ENCODE measurements around the gene POMZP3.
"Not testable (repeated sequence)": the region's sequence is repeated elsewhere in the genome, so short reads cannot be mapped to it uniquely, and the experiment has no call there.

Gene POMZP3

GRCh38 chr7:76626989-76627642, at the start of gene POMZP3:
TSS of gene POMZP3 (minus strand) at chr7:76627279. CDS start at chr7:76626064, 1,215 bp downstream.
- in situ Hi-C loops (cut with MboI; ENCODE audit: low sequenced_read_pairs, unreplicated experiment), result not testable (repeated sequence)

GRCh38 chr7:76675783-76676182, 48.7 kb upstream of the POMZP3 start:
- DNase-seq (ENCODE audit: low spot score); in situ Hi-C loops (cut with MboI; ENCODE audit: low sequenced_read_pairs, unreplicated experiment): not testable (repeated sequence)

More at GRCh38 chr7:76626989-76627642, at the start of gene POMZP3:
- not testable (repeated sequence) for DNase-seq (ENCODE audit: low spot score)

- DNase-seq (ENCODE audit: low spot score); in situ Hi-C loops (cut with MboI; ENCODE audit: low sequenced_read_pairs, unreplicated experiment): not testable (repeated sequence)
Measured at GRCh38 chr7:76673346-76673745, 46.3 kb upstream of the POMZP3 start.

- in situ Hi-C loops (cut with MboI; ENCODE audit: low sequenced_read_pairs, unreplicated experiment); DNase-seq (ENCODE audit: low spot score): not testable (repeated sequence)
Measured at GRCh38 chr7:76659212-76659611, 32.1 kb upstream of the POMZP3 start.

- DNase-seq (ENCODE audit: low spot score); in situ Hi-C loops (cut with MboI; ENCODE audit: low sequenced_read_pairs, unreplicated experiment): not testable (repeated sequence)
Measured at GRCh38 chr7:76656425-76656824, 29.3 kb upstream of the POMZP3 start.

- DNase-seq (ENCODE audit: low spot score); in situ Hi-C loops (cut with MboI; ENCODE audit: low sequenced_read_pairs, unreplicated experiment): not testable (repeated sequence)
Measured at GRCh38 chr7:76642620-76643019, 15.5 kb upstream of the POMZP3 start.

- DNase-seq (ENCODE audit: low spot score); in situ Hi-C loops (cut with MboI; ENCODE audit: low sequenced_read_pairs, unreplicated experiment): not testable (repeated sequence)
Measured at GRCh38 chr7:76637061-76637691, 10.1 kb upstream of the POMZP3 start.

- in situ Hi-C loops (cut with MboI; ENCODE audit: low sequenced_read_pairs, unreplicated experiment); DNase-seq (ENCODE audit: low spot score): not testable (repeated sequence)
Measured at GRCh38 chr7:76626581-76626980, 498 bp downstream of the POMZP3 start.

- DNase-seq (ENCODE audit: low spot score); in situ Hi-C loops (cut with MboI; ENCODE audit: low sequenced_read_pairs, unreplicated experiment): not testable (repeated sequence)
Measured at GRCh38 chr7:76619439-76620190, 7.5 kb downstream of the POMZP3 start.

GRCh38 chr7:76613783-76614182, 13.3 kb downstream of the POMZP3 start:
- not testable (repeated sequence) for DNase-seq (ENCODE audit: low spot score)

GRCh38 chr7:76612232-76612631, 14.8 kb downstream of the POMZP3 start:
- DNase-seq (ENCODE audit: low spot score); in situ Hi-C loops (cut with MboI; ENCODE audit: low sequenced_read_pairs, unreplicated experiment): not testable (repeated sequence)

More at GRCh38 chr7:76613783-76614182, 13.3 kb downstream of the POMZP3 start:
- in situ Hi-C loops (cut with MboI; ENCODE audit: low sequenced_read_pairs, unreplicated experiment), result not testable (repeated sequence)

- in situ Hi-C loops (cut with MboI; ENCODE audit: low sequenced_read_pairs, unreplicated experiment); DNase-seq (ENCODE audit: low spot score): not testable (repeated sequence)
Measured at GRCh38 chr7:76609864-76610263, 17.2 kb downstream of the POMZP3 start.

- in situ Hi-C loops (cut with MboI; ENCODE audit: low sequenced_read_pairs, unreplicated experiment); DNase-seq (ENCODE audit: low spot score): not testable (repeated sequence)
Measured at GRCh38 chr7:76608469-76608868, 18.6 kb downstream of the POMZP3 start.

GRCh38 chr7:76606027-76606426, 21.1 kb downstream of the POMZP3 start:
- DNase-seq (ENCODE audit: low spot score), result peak; percentile 9
- in situ Hi-C loops (cut with MboI; ENCODE audit: low sequenced_read_pairs, unreplicated experiment), result not testable (repeated sequence)

GRCh38 chr7:76600650-76601049, 26.4 kb downstream of the POMZP3 start:
- DNase-seq (ENCODE audit: low spot score); in situ Hi-C loops (cut with MboI; ENCODE audit: low sequenced_read_pairs, unreplicated experiment): not testable (repeated sequence)

- DNase-seq (ENCODE audit: low spot score); in situ Hi-C loops (cut with MboI; ENCODE audit: low sequenced_read_pairs, unreplicated experiment): not testable (repeated sequence)
Measured at GRCh38 chr7:76600116-76600482, 27.0 kb downstream of the POMZP3 start.

GRCh38 chr7:76598590-76599264, 28.4 kb downstream of the POMZP3 start:
- DNase-seq (ENCODE audit: low spot score); in situ Hi-C loops (cut with MboI; ENCODE audit: low sequenced_read_pairs, unreplicated experiment): not testable (repeated sequence)

- in situ Hi-C loops (cut with MboI; ENCODE audit: low sequenced_read_pairs, unreplicated experiment); DNase-seq (ENCODE audit: low spot score): not testable (repeated sequence)
Measured at GRCh38 chr7:76597288-76597687, 29.8 kb downstream of the POMZP3 start.
